HepG2 (cell line): Measurements from ENCODE around the gene AHSG. TPM values are rescaled to one million over a fixed set of nuclear protein-coding genes. Genes with fewer than 3 reads are reported as not detected.

Source experiments
- AHR ChIP-seq: IDR thresholded peaks from 2 replicates; pipeline ENCODE4 v1.6.1; 2018; ENCODE audit warnings: missing genetic modification reagents, missing compliant biosample characterization
- HOXA5 ChIP-seq: sonication (generic); formaldehyde crosslinking; IDR thresholded peaks from 2 replicates; pipeline ENCODE4 v1.4.0; 2020; ENCODE audit warnings: missing genetic modification reagents
- JUND ChIP-seq: sonication (generic); formaldehyde crosslinking; IDR thresholded peaks from 2 replicates; pipeline ENCODE4 v1.8.0; 2022; ENCODE audit warnings: mild to moderate bottlenecking, missing genetic modification reagents
- MED1 ChIP-seq: sonication (generic); formaldehyde crosslinking; IDR thresholded peaks from 2 replicates; pipeline ENCODE4 v1.4.0; 2020; ENCODE audit warnings: missing genetic modification reagents
- NFYB ChIP-seq: sonication (generic); formaldehyde crosslinking; IDR thresholded peaks from 2 replicates; pipeline ENCODE4 v1.4.0; 2020; ENCODE audit warnings: missing genetic modification reagents
- RBM22 ChIP-seq: fragments of 200-400 bp; formaldehyde crosslinking; optimal IDR thresholded peaks from 2 replicates; pipeline ENCODE3; 2017; ENCODE audit warnings: mild to moderate bottlenecking, low read length, moderate library complexity
- SMAD9 ChIP-seq: sonication (generic); formaldehyde crosslinking; IDR thresholded peaks from 2 replicates; pipeline ENCODE4 v1.5.1; 2020; ENCODE audit warnings: mild to moderate bottlenecking, missing genetic modification reagents
- SRSF9 ChIP-seq: fragments of 200-400 bp; formaldehyde crosslinking; IDR thresholded peaks from 2 replicates; pipeline ENCODE4 v1.6.1; 2018; ENCODE audit warnings: borderline replicate concordance, mild to moderate bottlenecking, low read depth, low read length; ENCODE audit not compliant: insufficient read depth, poor library complexity, severe bottlenecking
- XRCC5 ChIP-seq: fragments of 200-400 bp; formaldehyde crosslinking; optimal IDR thresholded peaks from 2 replicates; pipeline ENCODE3; 2017; ENCODE audit warnings: mild to moderate bottlenecking, low read length
- ZMYM3 ChIP-seq: sonication (generic); formaldehyde crosslinking; IDR thresholded peaks from 2 replicates; pipeline ENCODE4 v1.5.1; 2020; ENCODE audit warnings: mild to moderate bottlenecking, missing genetic modification reagents
- ZNF260 ChIP-seq: sonication (generic); formaldehyde crosslinking; IDR thresholded peaks from 2 replicates; pipeline ENCODE4 v1.4.0; 2020; ENCODE audit warnings: missing genetic modification reagents, low read depth, mild to moderate bottlenecking, borderline replicate concordance
- ZNF441 ChIP-seq: sonication (generic); formaldehyde crosslinking; IDR thresholded peaks from 2 replicates; pipeline ENCODE4 v1.7.0; 2021; ENCODE audit warnings: missing genetic modification reagents, borderline replicate concordance
- ZNF564 ChIP-seq: sonication (generic); formaldehyde crosslinking; IDR thresholded peaks from 2 replicates; pipeline ENCODE4 v1.8.1; 2023; ENCODE audit warnings: mild to moderate bottlenecking, missing genetic modification reagents
- ZSCAN12 ChIP-seq: sonication (generic); formaldehyde crosslinking; IDR thresholded peaks from 2 replicates; pipeline ENCODE4 v1.9.0; 2021; ENCODE audit warnings: mild to moderate bottlenecking, missing genetic modification reagents
- polyA plus RNA-seq, 8 experiments: library from polyadenylated mRNA; depleted of rRNA in 3 of 8; stranded (reverse) in 7 of 8; unstranded in 1 of 8; fragments of >200 nt; fragmentation: Illumina TruSeq in 4 of 8; extraction: Trizol in 4 of 8; gene quantifications; 2 replicates each; pipeline versions ENCODE4 v1.2.1 to v1.2.3, GENCODE V29; 2011 to 2016; ENCODE audit warnings: low read depth in 4 of 8, missing spikeins in 1 of 8, mixed read lengths in 1 of 8; ENCODE audit not compliant: insufficient read depth in 1 of 8
- total RNA-seq, 5 experiments: library from RNA; depleted of rRNA; stranded (reverse); fragments of >200 nt; fragmentation: Illumina TruSeq; extraction: Trizol; gene quantifications; 2 replicates each; pipeline ENCODE4 v1.2.3, GENCODE V29; 2016; ENCODE audit warnings: low read depth in 1 of 5
- TF ChIP-seq, protein P1 (sequence below), 2 experiments: sonication (generic) in 1 of 2; formaldehyde crosslinking in 1 of 2; IDR thresholded peaks; 2 replicates each; pipeline versions ENCODE4 v1.4.0 to v1.6.1; 2016 to 2020; ENCODE audit warnings: borderline replicate concordance in 1 of 2, low read depth in 1 of 2, mild to moderate bottlenecking in 1 of 2, missing genetic modification reagents in 1 of 2
- TF ChIP-seq, protein P2 (sequence below): sonication (generic); formaldehyde crosslinking; IDR thresholded peaks from 2 replicates; pipeline ENCODE4 v1.4.0; 2020; ENCODE audit warnings: missing genetic modification reagents, borderline replicate concordance
- TF ChIP-seq, protein P3 (sequence below): sonication (generic); formaldehyde crosslinking; IDR thresholded peaks from 2 replicates; pipeline ENCODE4 v1.5.0; 2020; ENCODE audit warnings: mild to moderate bottlenecking, missing genetic modification reagents
- TF ChIP-seq, protein P4 (sequence below): sonication (generic); formaldehyde crosslinking; IDR thresholded peaks from 2 replicates; pipeline ENCODE4 v1.9.0; 2021; ENCODE audit warnings: missing genetic modification reagents, mild to moderate bottlenecking, borderline replicate concordance

Gene AHSG
- total and polyA plus RNA-seq, 2 of the 13 experiments (the other 11 are each of a cell fraction or from before 2014, with no cell fraction given), result 2,043 to 19,152 TPM

DNA sequence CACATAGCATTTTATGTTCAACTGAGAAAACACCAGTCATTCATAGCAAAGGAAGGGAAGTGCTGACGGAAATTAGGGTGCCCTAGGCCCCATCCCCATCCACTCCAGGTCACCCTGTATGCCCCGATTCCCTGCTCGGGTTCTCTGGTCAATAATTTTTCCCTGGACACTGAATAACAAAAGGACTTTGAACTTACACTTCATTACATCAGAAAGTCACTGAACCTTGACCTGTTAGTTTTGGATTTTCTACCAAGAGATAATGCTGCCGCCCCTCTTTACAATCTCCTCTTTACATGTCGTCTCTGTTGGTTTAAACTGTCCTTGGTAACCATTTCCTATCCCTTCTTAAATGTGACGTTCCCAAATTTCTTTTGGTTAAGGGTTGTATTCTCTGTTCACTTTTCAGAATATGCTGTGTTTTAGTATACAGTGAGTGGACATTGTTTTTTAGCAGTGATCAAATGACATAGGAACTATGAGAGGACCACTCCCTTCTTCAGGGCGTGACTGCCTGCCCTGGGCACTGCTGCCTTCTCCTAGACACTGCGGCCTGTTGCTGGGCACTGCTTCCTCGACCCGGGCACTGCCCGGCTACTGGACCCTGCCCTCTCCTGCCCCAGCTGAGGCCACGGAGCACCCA, 13.6 kb upstream of the AHSG start (continued):
- TF ChIP-seq, protein P1, sequence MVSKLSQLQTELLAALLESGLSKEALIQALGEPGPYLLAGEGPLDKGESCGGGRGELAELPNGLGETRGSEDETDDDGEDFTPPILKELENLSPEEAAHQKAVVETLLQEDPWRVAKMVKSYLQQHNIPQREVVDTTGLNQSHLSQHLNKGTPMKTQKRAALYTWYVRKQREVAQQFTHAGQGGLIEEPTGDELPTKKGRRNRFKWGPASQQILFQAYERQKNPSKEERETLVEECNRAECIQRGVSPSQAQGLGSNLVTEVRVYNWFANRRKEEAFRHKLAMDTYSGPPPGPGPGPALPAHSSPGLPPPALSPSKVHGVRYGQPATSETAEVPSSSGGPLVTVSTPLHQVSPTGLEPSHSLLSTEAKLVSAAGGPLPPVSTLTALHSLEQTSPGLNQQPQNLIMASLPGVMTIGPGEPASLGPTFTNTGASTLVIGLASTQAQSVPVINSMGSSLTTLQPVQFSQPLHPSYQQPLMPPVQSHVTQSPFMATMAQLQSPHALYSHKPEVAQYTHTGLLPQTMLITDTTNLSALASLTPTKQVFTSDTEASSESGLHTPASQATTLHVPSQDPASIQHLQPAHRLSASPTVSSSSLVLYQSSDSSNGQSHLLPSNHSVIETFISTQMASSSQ (IDR thresholded peaks at IDR 0.05; ENCODE audit: low read depth), result 0 out of 2 replicates have a peak, but pooled peaks have one; percentile 57
- TF ChIP-seq, protein P1 (CRISPR knock-in tag; IDR thresholded peaks at IDR 0.05; ENCODE audit: borderline replicate concordance), result peak; percentile 89
- TF ChIP-seq ZSCAN12 (no peak), JUND (CRISPR knock-in tag) (no peak), ZMYM3 (CRISPR knock-in tag) (no peak; the same call in 1 of the 2 replicates), MED1 (CRISPR knock-in tag) (peak; percentile 99), AHR (no peak), SMAD9 (no peak), HOXA5 (CRISPR knock-in tag) (peak; percentile 24; the same call in 1 of the 2 replicates), SRSF9 (no peak), NFYB (no peak), ZNF260 (CRISPR knock-in tag) (no peak), XRCC5 (no peak), ZNF441 (no peak), RBM22 (no peak), ZNF564 (no peak)
- TF ChIP-seq, protein P2, sequence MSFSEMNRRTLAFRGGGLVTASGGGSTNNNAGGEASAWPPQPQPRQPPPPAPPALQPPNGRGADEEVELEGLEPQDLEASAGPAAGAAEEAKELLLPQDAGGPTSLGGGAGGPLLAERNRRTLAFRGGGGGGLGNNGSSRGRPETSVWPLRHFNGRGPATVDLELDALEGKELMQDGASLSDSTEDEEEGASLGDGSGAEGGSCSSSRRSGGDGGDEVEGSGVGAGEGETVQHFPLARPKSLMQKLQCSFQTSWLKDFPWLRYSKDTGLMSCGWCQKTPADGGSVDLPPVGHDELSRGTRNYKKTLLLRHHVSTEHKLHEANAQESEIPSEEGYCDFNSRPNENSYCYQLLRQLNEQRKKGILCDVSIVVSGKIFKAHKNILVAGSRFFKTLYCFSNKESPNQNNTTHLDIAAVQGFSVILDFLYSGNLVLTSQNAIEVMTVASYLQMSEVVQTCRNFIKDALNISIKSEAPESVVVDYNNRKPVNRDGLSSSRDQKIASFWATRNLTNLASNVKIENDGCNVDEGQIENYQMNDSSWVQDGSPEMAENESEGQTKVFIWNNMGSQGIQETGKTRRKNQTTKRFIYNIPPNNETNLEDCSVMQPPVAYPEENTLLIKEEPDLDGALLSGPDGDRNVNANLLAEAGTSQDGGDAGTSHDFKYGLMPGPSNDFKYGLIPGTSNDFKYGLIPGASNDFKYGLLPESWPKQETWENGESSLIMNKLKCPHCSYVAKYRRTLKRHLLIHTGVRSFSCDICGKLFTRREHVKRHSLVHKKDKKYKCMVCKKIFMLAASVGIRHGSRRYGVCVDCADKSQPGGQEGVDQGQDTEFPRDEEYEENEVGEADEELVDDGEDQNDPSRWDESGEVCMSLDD (CRISPR knock-in tag), result peak; percentile 99
- TF ChIP-seq, protein P3, sequence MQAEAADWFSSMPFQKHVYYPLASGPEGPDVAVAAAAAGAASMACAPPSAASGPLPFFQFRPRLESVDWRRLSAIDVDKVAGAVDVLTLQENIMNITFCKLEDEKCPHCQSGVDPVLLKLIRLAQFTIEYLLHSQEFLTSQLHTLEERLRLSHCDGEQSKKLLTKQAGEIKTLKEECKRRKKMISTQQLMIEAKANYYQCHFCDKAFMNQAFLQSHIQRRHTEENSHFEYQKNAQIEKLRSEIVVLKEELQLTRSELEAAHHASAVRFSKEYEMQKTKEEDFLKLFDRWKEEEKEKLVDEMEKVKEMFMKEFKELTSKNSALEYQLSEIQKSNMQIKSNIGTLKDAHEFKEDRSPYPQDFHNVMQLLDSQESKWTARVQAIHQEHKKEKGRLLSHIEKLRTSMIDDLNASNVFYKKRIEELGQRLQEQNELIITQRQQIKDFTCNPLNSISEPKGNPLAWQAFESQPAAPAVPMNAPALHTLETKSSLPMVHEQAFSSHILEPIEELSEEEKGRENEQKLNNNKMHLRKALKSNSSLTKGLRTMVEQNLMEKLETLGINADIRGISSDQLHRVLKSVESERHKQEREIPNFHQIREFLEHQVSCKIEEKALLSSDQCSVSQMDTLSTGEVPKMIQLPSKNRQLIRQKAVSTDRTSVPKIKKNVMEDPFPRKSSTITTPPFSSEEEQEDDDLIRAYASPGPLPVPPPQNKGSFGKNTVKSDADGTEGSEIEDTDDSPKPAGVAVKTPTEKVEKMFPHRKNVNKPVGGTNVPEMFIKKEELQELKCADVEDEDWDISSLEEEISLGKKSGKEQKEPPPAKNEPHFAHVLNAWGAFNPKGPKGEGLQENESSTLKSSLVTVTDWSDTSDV (CRISPR knock-in tag), result no peak
- TF ChIP-seq, protein P4, sequence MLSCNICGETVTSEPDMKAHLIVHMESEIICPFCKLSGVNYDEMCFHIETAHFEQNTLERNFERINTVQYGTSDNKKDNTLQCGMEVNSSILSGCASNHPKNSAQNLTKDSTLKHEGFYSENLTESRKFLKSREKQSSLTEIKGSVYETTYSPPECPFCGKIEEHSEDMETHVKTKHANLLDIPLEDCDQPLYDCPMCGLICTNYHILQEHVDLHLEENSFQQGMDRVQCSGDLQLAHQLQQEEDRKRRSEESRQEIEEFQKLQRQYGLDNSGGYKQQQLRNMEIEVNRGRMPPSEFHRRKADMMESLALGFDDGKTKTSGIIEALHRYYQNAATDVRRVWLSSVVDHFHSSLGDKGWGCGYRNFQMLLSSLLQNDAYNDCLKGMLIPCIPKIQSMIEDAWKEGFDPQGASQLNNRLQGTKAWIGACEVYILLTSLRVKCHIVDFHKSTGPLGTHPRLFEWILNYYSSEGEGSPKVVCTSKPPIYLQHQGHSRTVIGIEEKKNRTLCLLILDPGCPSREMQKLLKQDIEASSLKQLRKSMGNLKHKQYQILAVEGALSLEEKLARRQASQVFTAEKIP (CRISPR knock-in tag), result no peak
